Activated naive CD4-positive, alpha-beta T cell treated with anti-CD3 and anti-CD28 coated beads, Interleukin-2, amount 50 U/mL, for 24 hours (primary cell): Measurements from ENCODE around the gene XRCC3.

Experiments used
- H3K27ac Mint-ChIP-seq: one replicate; pipeline ENCODE4 v1.8.0; 2021; ENCODE audit warnings: mild to moderate bottlenecking, mixed read lengths
- H3K27me3 Mint-ChIP-seq: one replicate; pipeline ENCODE4 v1.8.0; 2021; ENCODE audit warnings: mixed read lengths
- H3K36me3 Mint-ChIP-seq: one replicate; pipeline ENCODE4 v1.8.0; 2021; ENCODE audit warnings: mixed read lengths
- H3K4me1 Mint-ChIP-seq: one replicate; pipeline ENCODE4 v1.8.0; 2021; ENCODE audit warnings: mixed read lengths
- H3K4me3 Mint-ChIP-seq: one replicate; pipeline ENCODE4 v1.8.0; 2021; ENCODE audit warnings: mild to moderate bottlenecking, mixed read lengths
- H3K9me3 Mint-ChIP-seq: one replicate; pipeline ENCODE4 v1.8.0; 2021; ENCODE audit warnings: mixed read lengths

XRCC3 gene

GRCh38 chr14:103733651-103734050 is 18.4 kb upstream of the XRCC3 start:
- no peak overlapping the region for H3K4me3 Mint-ChIP-seq
- H3K4me1 Mint-ChIP-seq, result no peaks in the 10 kb centered on the region
- no peaks in the 10 kb centered on the region for H3K27me3 Mint-ChIP-seq
- no peaks in the 10 kb centered on the region for H3K9me3 Mint-ChIP-seq
- H3K27ac Mint-ChIP-seq, result no peak overlapping the region
- no peaks in the 10 kb centered on the region for H3K36me3 Mint-ChIP-seq

- no peaks in the 10 kb centered on the region for H3K27me3 Mint-ChIP-seq
- no peak overlapping the region for H3K4me3 Mint-ChIP-seq
- H3K36me3 Mint-ChIP-seq, result no peaks in the 10 kb centered on the region
- H3K4me1 Mint-ChIP-seq, result no peaks in the 10 kb centered on the region
- H3K9me3 Mint-ChIP-seq, result no peaks in the 10 kb centered on the region
- H3K27ac Mint-ChIP-seq, result no peak overlapping the region
These were observed 17.8 kb upstream of the XRCC3 start for GRCh38 chr14:103732868-103733620.

DNA sequence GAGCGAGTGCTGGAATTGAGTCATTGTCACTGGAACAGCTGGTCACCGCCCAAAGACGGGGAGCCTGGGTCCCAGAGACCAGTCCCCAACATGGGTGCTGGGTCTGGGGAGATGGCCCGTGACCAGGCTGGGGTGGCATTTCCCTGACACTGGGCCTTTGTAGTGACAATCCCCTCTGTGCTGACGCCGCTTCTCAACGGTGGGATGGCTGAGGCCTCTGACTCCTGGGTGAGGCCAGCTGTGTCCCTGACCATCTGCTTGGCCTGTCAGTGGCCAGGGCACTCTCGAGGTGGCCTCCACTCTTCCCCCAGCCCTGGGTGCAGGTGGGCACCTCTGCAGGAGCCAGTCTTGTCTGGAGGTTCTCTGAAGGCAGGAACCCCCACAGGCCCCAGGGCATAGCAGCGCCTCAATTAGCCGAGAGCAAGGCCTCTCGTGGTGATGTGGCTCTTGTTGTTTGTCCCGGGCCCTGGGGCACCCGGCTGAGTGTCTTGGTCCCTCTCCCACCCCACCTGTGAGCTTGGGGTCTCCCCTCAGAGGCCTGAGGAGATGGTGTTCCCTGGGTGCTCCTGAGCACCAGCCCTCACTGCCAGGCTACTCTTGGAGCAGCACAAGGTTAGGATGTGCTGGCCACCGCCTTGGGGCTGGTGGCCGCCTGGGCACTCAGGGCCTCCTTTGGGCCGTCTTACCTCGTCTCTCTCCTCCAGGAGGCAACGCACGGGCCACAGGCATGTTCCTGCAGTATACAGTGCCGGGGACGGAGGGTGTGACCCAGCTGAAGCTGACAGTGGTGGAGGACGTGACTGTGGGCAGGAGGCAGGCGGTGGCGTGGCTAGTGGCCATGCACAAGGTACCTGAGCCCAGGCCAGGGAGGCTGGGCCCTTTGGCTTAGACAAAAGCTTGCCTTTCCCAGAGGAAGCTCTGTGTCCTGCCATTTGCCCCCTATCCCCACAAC is 16.9 kb upstream of the XRCC3 start:
- no peaks in the 10 kb centered on the region for H3K9me3 Mint-ChIP-seq
- H3K27me3 Mint-ChIP-seq, result no peaks in the 10 kb centered on the region
- no peaks in the 10 kb centered on the region for H3K36me3 Mint-ChIP-seq
- H3K4me1 Mint-ChIP-seq, result no peaks in the 10 kb centered on the region
- H3K4me3 Mint-ChIP-seq, result no peak overlapping the region
- no peak overlapping the region for H3K27ac Mint-ChIP-seq

DNA sequence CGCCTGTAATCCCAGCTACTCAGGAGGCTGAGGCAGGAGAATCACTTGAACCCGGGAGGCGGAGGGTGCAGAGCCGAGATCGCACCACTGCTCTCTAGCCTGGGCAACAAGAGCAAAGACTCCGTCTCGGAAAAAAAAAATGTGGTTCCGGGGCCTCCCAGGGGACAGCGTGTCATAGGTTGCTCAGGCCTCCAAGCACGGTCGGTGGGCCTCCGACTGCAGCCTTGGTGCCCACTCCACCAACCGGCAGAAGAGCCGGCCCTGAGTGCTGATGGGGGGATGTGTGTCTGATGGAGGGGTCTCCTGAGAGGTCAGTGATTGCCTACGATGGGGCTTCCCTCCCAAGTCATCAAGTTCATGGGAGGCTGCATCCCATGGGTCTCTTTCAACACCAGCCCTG is 16.2 kb upstream of the XRCC3 start:
- no peaks in the 10 kb centered on the region for H3K4me1 Mint-ChIP-seq
- H3K27ac Mint-ChIP-seq, result no peak overlapping the region
- no peak overlapping the region for H3K4me3 Mint-ChIP-seq
- no peaks in the 10 kb centered on the region for H3K9me3 Mint-ChIP-seq
- H3K36me3 Mint-ChIP-seq, result no peaks in the 10 kb centered on the region
- no peaks in the 10 kb centered on the region for H3K27me3 Mint-ChIP-seq

DNA sequence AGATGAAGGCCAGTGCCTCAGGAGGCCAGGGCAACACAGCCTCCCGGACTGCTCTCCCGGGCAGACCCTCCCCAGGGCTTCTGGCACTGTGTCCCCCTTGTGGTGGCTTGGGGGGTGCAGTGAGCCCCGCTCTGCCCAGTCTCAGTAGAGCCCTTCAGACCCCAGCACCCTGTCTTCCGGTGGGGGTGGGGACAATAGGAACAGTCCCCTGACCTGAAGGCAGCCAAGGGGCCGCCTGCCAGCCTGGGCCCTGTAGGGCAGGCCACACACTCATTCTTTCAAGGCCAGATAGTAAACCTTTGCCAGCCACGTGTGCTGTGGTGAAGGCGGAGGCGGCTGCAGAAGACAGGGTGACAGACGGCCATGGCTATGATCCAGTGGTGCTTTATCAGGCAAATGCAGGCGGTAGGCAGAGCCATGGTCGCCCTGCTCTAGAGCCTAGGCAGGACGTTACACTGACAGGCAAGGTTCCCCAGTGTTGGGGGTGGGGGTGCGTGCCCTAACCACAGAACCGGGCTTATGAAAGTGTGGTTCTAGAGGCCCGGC is 15.3 kb upstream of the XRCC3 start:
- H3K9me3 Mint-ChIP-seq, result no peaks in the 10 kb centered on the region
- H3K36me3 Mint-ChIP-seq, result no peaks in the 10 kb centered on the region
- H3K4me3 Mint-ChIP-seq, result no peak overlapping the region
- H3K27me3 Mint-ChIP-seq, result no peaks in the 10 kb centered on the region
- no peak overlapping the region for H3K27ac Mint-ChIP-seq
- H3K4me1 Mint-ChIP-seq, result no peaks in the 10 kb centered on the region

- Mint-ChIP-seq H3K27ac (no peak overlapping the region), H3K36me3 (no peaks in the 10 kb centered on the region), H3K9me3 (no peaks in the 10 kb centered on the region), H3K27me3 (no peaks in the 10 kb centered on the region), H3K4me3 (no peak overlapping the region), H3K4me1 (no peaks in the 10 kb centered on the region)
These were observed 14.5 kb upstream of the XRCC3 start for GRCh38 chr14:103729496-103730448.

GRCh38 chr14:103728721-103729120 is 13.5 kb upstream of the XRCC3 start:
- Mint-ChIP-seq H3K27me3 (no peaks in the 10 kb centered on the region), H3K27ac (no peak overlapping the region), H3K4me3 (no peak overlapping the region), H3K4me1 (no peaks in the 10 kb centered on the region), H3K36me3 (no peaks in the 10 kb centered on the region), H3K9me3 (no peaks in the 10 kb centered on the region)

DNA sequence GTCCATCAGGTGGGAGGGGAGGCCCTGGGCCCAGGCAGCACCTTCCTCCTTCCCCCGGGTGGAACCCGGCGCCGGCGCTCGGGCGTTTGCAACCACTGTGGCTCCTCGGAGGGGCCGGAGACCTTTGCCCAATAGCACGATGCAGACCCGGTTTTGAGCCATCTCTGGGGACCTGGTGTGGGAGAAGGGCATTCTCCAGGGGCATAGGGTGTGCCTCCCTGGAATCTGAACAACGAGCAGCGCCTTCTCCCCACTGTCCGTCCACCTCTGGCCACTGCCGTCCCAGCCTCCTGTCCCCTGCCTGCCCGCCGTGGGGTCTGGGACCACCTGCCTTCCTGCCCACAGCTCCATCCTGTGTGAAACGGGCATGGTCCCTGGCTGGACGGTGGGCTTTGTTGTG is 12.9 kb upstream of the XRCC3 start:
- Mint-ChIP-seq H3K4me3 (no peak overlapping the region), H3K4me1 (no peaks in the 10 kb centered on the region), H3K27ac (no peak overlapping the region), H3K9me3 (no peaks in the 10 kb centered on the region), H3K36me3 (no peaks in the 10 kb centered on the region), H3K27me3 (no peaks in the 10 kb centered on the region)

GRCh38 chr14:103727313-103727980 is 12.2 kb upstream of the XRCC3 start:
- no peak overlapping the region for H3K27ac Mint-ChIP-seq
- no peaks in the 10 kb centered on the region for H3K4me1 Mint-ChIP-seq
- no peaks in the 10 kb centered on the region for H3K36me3 Mint-ChIP-seq
- H3K4me3 Mint-ChIP-seq, result no peak overlapping the region
- H3K27me3 Mint-ChIP-seq, result no peaks in the 10 kb centered on the region
- H3K9me3 Mint-ChIP-seq, result no peaks in the 10 kb centered on the region

DNA sequence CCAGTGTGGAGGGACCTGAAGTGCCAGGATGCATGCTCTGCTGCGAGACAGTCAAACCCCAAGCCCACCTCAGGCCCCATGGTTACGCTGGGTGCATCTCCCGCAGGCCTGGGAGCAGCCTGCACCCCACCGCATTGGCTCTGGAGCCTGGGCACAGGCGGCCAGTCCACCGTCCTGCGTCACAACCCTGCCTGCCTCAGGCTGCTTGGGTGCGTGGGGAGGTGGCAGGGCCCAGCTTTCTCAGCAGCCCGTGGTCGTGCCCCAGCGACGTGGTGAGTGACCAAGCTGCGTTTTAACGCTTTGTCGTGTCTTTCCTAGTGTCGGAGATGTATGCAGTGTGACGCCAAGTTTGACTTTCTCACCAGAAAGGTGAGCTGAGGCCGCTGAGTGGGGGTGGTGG is 11.2 kb upstream of the XRCC3 start:
- Mint-ChIP-seq H3K36me3 (no peaks in the 10 kb centered on the region), H3K4me3 (no peak overlapping the region), H3K4me1 (peaks cover 4% of the 10 kb centered on the region), H3K27me3 (no peaks in the 10 kb centered on the region), H3K27ac (no peak overlapping the region), H3K9me3 (no peaks in the 10 kb centered on the region)

DNA sequence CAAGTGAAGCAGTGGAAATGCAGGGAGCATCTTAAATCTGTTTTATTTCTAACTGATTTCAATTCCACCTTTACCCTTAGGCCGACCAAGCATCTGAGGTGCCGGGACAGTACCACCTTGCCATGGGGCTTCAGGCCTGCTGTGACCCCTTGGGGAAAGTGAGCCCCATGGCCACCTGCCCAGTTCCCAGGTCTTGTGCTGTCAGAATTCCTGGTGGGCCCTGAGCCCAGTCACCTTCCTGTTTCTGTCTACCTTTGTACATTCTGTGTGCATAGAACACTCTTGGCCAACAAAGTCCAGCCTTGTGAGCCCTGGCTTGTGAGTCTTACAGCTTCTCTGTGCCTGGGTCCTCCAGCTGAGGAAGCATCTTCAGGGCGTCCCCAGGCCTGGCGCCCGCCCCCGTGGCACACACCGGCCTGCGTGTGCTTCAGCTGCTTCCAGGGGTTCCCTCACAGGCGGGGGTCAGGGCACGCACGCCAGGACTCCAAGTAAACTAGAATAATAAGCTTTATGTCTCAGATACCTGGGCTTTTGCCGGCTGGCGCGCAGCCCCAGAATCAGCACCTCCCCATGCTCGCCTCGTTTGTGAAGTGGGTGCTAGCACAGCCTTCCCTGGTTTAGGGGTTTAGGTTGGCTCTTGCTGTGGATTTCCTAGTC is 10.6 kb upstream of the XRCC3 start:
- H3K4me1 Mint-ChIP-seq, result peaks cover 9% of the 10 kb centered on the region
- H3K27ac Mint-ChIP-seq, result no peak overlapping the region
- H3K27me3 Mint-ChIP-seq, result no peaks in the 10 kb centered on the region
- H3K9me3 Mint-ChIP-seq, result no peaks in the 10 kb centered on the region
- no peaks in the 10 kb centered on the region for H3K36me3 Mint-ChIP-seq
- no peak overlapping the region for H3K4me3 Mint-ChIP-seq

GRCh38 chr14:103725001-103725682 is 9.9 kb upstream of the XRCC3 start:
- no peak overlapping the region for H3K4me3 Mint-ChIP-seq
- no peaks in the 10 kb centered on the region for H3K36me3 Mint-ChIP-seq
- H3K27me3 Mint-ChIP-seq, result no peaks in the 10 kb centered on the region
- peaks cover 12% of the 10 kb centered on the region for H3K4me1 Mint-ChIP-seq
- no peaks in the 10 kb centered on the region for H3K9me3 Mint-ChIP-seq
- H3K27ac Mint-ChIP-seq, result no peak overlapping the region

GRCh38 chr14:103724116-103724515 is 8.9 kb upstream of the XRCC3 start:
- Mint-ChIP-seq H3K27ac (no peak overlapping the region), H3K9me3 (no peaks in the 10 kb centered on the region), H3K27me3 (no peaks in the 10 kb centered on the region), H3K4me1 (peaks cover 23% of the 10 kb centered on the region), H3K4me3 (no peak overlapping the region), H3K36me3 (no peaks in the 10 kb centered on the region)

DNA sequence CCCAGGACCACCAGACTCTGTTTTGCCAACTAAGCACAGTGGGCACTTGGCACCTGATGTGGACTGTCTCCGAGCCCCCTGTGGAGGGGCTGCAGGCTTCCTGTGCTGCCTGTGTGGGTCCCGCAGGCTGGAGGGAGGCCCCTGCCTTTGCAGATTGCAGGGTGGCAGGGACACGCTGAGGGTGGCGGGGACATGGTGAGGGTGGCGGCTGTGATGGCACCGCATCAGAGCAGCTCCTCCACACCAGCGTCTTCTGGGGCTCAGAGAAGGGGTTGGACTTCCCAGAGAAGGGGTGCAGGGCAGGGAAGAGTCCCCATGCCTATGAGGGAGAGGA is 8.5 kb upstream of the XRCC3 start:
- no peak overlapping the region for H3K4me3 Mint-ChIP-seq
- peaks cover 26% of the 10 kb centered on the region for H3K4me1 Mint-ChIP-seq
- H3K27ac Mint-ChIP-seq, result no peak overlapping the region
- H3K36me3 Mint-ChIP-seq, result no peaks in the 10 kb centered on the region
- H3K9me3 Mint-ChIP-seq, result no peaks in the 10 kb centered on the region
- no peaks in the 10 kb centered on the region for H3K27me3 Mint-ChIP-seq
